B cell (primary cell): ENCODE measurements around the gene SESTD1. TPM values are rescaled to one million over a fixed set of nuclear protein-coding genes. Genes with fewer than 3 reads are reported as not detected.
A peak's percentile ranks its signal among the peaks of the same experiment; 100 is the strongest.

Experiments
- ATAC-seq: fragments of 200-7000 bp; cut with Tn5 transposase; one replicate; pipeline ENCODE4 v1.10.0; 2021; ENCODE audit warnings: low read depth, mild to moderate bottlenecking, moderate number of reproducible peaks, moderate library complexity
- CTCF ChIA-PET: fragments of 350-600 bp; sonication (Branson Sonifier 250); formaldehyde crosslinking; loops from one replicate; lab custom pipeline; 2021; ENCODE audit warnings: antibody characterized with exemption, inconsistent platforms; lab: Charles Lee
- POLR2A ChIA-PET: fragments of 350-600 bp; sonication (Branson Sonifier 250); formaldehyde crosslinking; loops from one replicate; lab custom pipeline; 2021; ENCODE audit warnings: antibody characterized with exemption; lab: Charles Lee
- DNase-seq: peaks from one replicate; pipeline ENCODE4 v3.0.0; 2013
- H2AFZ ChIP-seq: 2 replicates; pipeline ENCODE4 v1.6.1; 2012; ENCODE audit warnings: mild to moderate bottlenecking, low read depth, low read length; ENCODE audit not compliant: insufficient read depth, poor library complexity, severe bottlenecking
- H3K27ac ChIP-seq, 2 donors: 1 replicate in 1 of 2; 2 replicates in 1 of 2; pipeline ENCODE4 v1.5.1; 2012 to 2013; ENCODE audit warnings: low read length in 2 of 2, mild to moderate bottlenecking in 2 of 2, moderate library complexity in 1 of 2
- H3K27me3 ChIP-seq, 4 experiments: fragments of 200-600 bp in 1 of 4; sonication (generic) in 1 of 4; replicated peaks in 1 of 4; 1 replicate in 2 of 4; 2 replicates in 2 of 4; pipeline versions ENCODE4 v1.6.1 to v1.7.0; 2013 to 2016; ENCODE audit warnings: low read length in 3 of 4, mild to moderate bottlenecking in 2 of 4, mixed read lengths in 1 of 4, moderate library complexity in 1 of 4; ENCODE audit not compliant: insufficient read depth in 4 of 4, control insufficient read depth in 3 of 4; ENCODE audit errors: control extremely low read depth in 1 of 4
- H3K36me3 ChIP-seq, 2 experiments: replicated peaks in 1 of 2; 1 replicate in 1 of 2; 2 replicates in 1 of 2; pipeline versions ENCODE4 v1.6.1 to v1.7.1; 2013; ENCODE audit warnings: low read length in 1 of 2; ENCODE audit not compliant: insufficient read depth in 2 of 2, control insufficient read depth in 1 of 2; ENCODE audit errors: control extremely low read depth in 1 of 2, extremely low read depth in 1 of 2
- H3K4me1 ChIP-seq, 2 donors: fragments of 200-600 bp in 1 of 2; sonication (generic) in 1 of 2; 1 replicate in 1 of 2; 2 replicates in 1 of 2; pipeline versions ENCODE4 v1.5.1 to v1.6.1; 2013 to 2017; ENCODE audit warnings: low read length in 2 of 2; ENCODE audit not compliant: control insufficient read depth in 2 of 2, insufficient read depth in 2 of 2
- H3K4me2 ChIP-seq: replicated peaks from 2 replicates; pipeline ENCODE3; 2012; ENCODE audit warnings: mild to moderate bottlenecking, low read depth, low read length; ENCODE audit not compliant: poor library complexity, severe bottlenecking
- H3K4me3 ChIP-seq, 5 experiments: fragments of 200-600 bp in 1 of 5; sonication (generic) in 1 of 5; 1 replicate in 3 of 5; 2 replicates in 2 of 5; pipeline versions ENCODE4 v1.5.1 to v1.7.0; 2011 to 2016; ENCODE audit warnings: low read length in 4 of 5, mild to moderate bottlenecking in 4 of 5, low read depth in 2 of 5, control low read depth in 1 of 5, moderate library complexity in 1 of 5; ENCODE audit not compliant: insufficient read depth in 1 of 5; ENCODE audit errors: control extremely low read depth in 1 of 5, extremely low read depth in 1 of 5
- H3K79me2 ChIP-seq: fragments of 200-600 bp; sonication (generic); one replicate; pipeline ENCODE4 v1.6.0; 2016; ENCODE audit warnings: low read length; ENCODE audit not compliant: control insufficient read depth, insufficient read depth
- H3K9ac ChIP-seq: fragments of 200-600 bp; sonication (generic); 2 replicates; pipeline ENCODE4 v1.6.1; 2017; ENCODE audit warnings: mild to moderate bottlenecking, low read length, moderate library complexity
- H3K9me3 ChIP-seq, 3 donors: one replicate each; pipeline versions ENCODE4 v1.6.1 to v1.7.1; 2013; ENCODE audit warnings: low read length in 2 of 3; ENCODE audit not compliant: control insufficient read depth in 2 of 3, insufficient read depth in 1 of 3; ENCODE audit errors: control extremely low read depth in 1 of 3
- H4K20me1 ChIP-seq: 2 replicates; pipeline ENCODE4 v1.6.0; 2012; ENCODE audit warnings: mild to moderate bottlenecking, low read length; ENCODE audit not compliant: insufficient read depth, control insufficient read depth, poor library complexity, severe bottlenecking
- H3K27ac Mint-ChIP-seq: one replicate; pipeline ENCODE4 v1.8.0; 2021; ENCODE audit warnings: mixed read lengths
- H3K27me3 Mint-ChIP-seq: one replicate; pipeline ENCODE4 v1.8.0; 2021; ENCODE audit warnings: mixed read lengths
- H3K4me1 Mint-ChIP-seq: one replicate; pipeline ENCODE4 v1.8.0; 2021; ENCODE audit warnings: mixed read lengths
- H3K4me3 Mint-ChIP-seq: one replicate; pipeline ENCODE4 v1.8.0; 2021; ENCODE audit warnings: mixed read lengths
- H3K9me3 Mint-ChIP-seq: one replicate; pipeline ENCODE4 v1.8.0; 2022; ENCODE audit warnings: mixed read lengths; ENCODE audit not compliant: insufficient read depth
- EZH2 ChIP-seq: IDR thresholded peaks from 2 replicates; pipeline ENCODE4 v1.6.1; 2012; ENCODE audit warnings: borderline replicate concordance, low read depth, mild to moderate bottlenecking, moderate library complexity, low read length; ENCODE audit not compliant: insufficient read depth, poor library complexity, severe bottlenecking
- WGBS: methylation state at CpG from one replicate; pipeline ENCODE4 v1.1.5; 2013; ENCODE audit warnings: missing lambda C conversion rate; ENCODE audit not compliant: insufficient coverage; 5-methylcytosine and 5-hydroxymethylcytosine counted together
- intact Hi-C: fragments of 100-400 bp; cut with micrococcal nuclease; formaldehyde crosslinking; loops from one replicate; pipeline ENCODE4 v1.10.0; 2022
- polyA plus RNA-seq: library from polyadenylated mRNA; depleted of rRNA; stranded (reverse); fragments of >200 nt; gene quantifications from 2 replicates; pipeline ENCODE4 v1.2.3, GENCODE V29; 2012
- total RNA-seq, 2 donors: library from RNA; stranded (reverse); fragments of 120-200 nt in 1 of 2; gene quantifications; 1 replicate in 1 of 2; 2 replicates in 1 of 2; pipeline versions ENCODE4 v1.2.3 to v1.2.4, GENCODE V29; 2013 to 2022
- TF ChIP-seq, protein P1 (sequence below): fragments of 200-600 bp; IDR thresholded peaks from one replicate; pipeline ENCODE4 v1.8.0; 2022; ENCODE audit warnings: antibody characterized with exemption, mild to moderate bottlenecking

Gene SESTD1
- total and polyA plus RNA-seq, 2 donors (not counting 1 experiment from before 2014, with no cell fraction given): 52.0 to 66.1 TPM

DNA sequence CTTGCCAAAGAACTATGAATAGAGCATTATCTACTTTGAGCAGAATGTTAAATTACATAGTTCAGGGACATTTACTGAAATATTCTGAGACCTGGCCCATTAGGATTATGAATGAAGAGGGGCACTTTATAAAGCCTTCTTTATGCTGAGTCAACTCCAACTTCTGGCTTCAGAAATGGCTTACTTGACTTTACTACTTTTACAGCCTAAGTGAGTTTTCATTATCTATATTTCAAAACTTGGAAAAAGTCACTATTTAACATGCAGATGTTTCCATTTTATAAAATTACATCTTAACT is 37.7 kb downstream of the SESTD1 start:
- ATAC-seq (no peak), DNase-seq (peak; percentile 1)
- Mint-ChIP-seq H3K27ac (no peak overlapping the region), H3K27me3 (no peaks in the 10 kb centered on the region), H3K9me3 (no peaks in the 10 kb centered on the region), H3K4me3 (no peak overlapping the region), H3K4me1 (peaks cover 70% of the 10 kb centered on the region)
- Histone ChIP-seq H4K20me1 (peaks cover 60% of the 10 kb centered on the region), H3K27me3 (no peaks in the 10 kb centered on the region), H3K4me1 (peaks cover 7 to 30% of the 10 kb centered on the region in 2 donors), H2AFZ (no peak overlapping the region), H3K36me3 (peaks cover 0 to 8% of the 10 kb centered on the region in 2 experiments), H3K79me2 (peaks cover 90% of the 10 kb centered on the region), H3K4me2 (no peak overlapping the region), H3K4me3 (no peak overlapping the region), H3K9me3 (no peaks in the 10 kb centered on the region), H3K9ac (no peak overlapping the region), H3K27ac (no peak overlapping the region)
- ChIA-PET POLR2A (no interaction called here), CTCF (interaction anchor here (0.6 to 1.5 kb wide), 4 partner anchors 8 to 218 kb away, joined by 3 to 5 read pairs (median 4); no protein-coding TSS in a partner anchor)
- TF ChIP-seq EZH2: no peak
- TF ChIP-seq, protein P1, sequence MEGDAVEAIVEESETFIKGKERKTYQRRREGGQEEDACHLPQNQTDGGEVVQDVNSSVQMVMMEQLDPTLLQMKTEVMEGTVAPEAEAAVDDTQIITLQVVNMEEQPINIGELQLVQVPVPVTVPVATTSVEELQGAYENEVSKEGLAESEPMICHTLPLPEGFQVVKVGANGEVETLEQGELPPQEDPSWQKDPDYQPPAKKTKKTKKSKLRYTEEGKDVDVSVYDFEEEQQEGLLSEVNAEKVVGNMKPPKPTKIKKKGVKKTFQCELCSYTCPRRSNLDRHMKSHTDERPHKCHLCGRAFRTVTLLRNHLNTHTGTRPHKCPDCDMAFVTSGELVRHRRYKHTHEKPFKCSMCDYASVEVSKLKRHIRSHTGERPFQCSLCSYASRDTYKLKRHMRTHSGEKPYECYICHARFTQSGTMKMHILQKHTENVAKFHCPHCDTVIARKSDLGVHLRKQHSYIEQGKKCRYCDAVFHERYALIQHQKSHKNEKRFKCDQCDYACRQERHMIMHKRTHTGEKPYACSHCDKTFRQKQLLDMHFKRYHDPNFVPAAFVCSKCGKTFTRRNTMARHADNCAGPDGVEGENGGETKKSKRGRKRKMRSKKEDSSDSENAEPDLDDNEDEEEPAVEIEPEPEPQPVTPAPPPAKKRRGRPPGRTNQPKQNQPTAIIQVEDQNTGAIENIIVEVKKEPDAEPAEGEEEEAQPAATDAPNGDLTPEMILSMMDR: no peak
- intact Hi-C loops: no loop called here

DNA sequence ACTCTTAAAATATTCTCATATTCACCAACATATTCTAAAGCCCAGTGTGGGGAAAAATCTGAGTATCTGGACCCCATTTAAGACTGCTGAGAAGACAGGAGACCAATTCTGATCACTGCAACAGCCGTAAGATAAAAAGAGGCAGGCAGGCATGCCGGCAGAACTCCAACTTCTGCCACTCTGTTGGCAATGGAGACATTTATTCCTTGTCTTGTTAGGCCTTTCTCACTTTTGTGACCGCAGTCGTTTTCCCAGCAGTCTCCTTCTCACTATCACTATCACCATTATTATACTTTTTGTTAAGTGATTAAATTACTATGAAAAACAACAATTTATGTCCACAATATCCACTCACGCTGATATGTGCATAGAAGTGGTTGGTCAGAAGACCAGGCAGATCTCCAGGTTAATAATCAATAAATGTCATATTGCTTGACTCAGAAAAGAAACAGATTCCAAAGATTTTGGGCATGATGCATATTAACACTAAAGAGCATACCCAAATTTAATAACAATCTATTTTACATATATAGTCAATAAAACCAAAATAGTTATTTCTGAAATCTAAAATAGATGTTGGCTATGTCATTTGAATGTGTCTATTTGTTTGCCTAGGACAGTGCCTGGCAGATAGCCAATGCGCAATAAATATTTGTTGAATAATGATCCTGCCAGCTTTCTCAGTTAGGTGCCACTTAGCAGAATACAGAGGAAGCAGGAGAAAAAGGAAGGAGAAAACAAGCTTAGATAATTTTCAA is 38.2 kb downstream of the SESTD1 start:
- Mint-ChIP-seq H3K4me3 (no peak overlapping the region), H3K9me3 (no peaks in the 10 kb centered on the region), H3K4me1 (peaks cover 69% of the 10 kb centered on the region), H3K27ac (no peak overlapping the region), H3K27me3 (no peaks in the 10 kb centered on the region)
- peaks cover 0 to 4% (median 0%) of the 10 kb centered on the region in 3 donors for H3K9me3 ChIP-seq
- 100% methylated on average over 3 of the region's 6 CpGs for WGBS
- H3K4me3 ChIP-seq: no peak overlapping the region
- H4K20me1 ChIP-seq: peaks cover 65% of the 10 kb centered on the region
- H3K4me1 ChIP-seq: peaks cover 7 to 30% of the 10 kb centered on the region in 2 donors
- TF ChIP-seq EZH2: no peak
- TF ChIP-seq, protein P1: no peak
- H3K27me3 ChIP-seq: no peaks in the 10 kb centered on the region
- CTCF ChIA-PET: interaction anchor here (1.5 kb wide), 1 partner anchor 214 kb away, joined by 5 read pairs; no protein-coding TSS in a partner anchor
- intact Hi-C loops: no loop called here
- no peak overlapping the region for H2AFZ ChIP-seq
- DNase-seq: peak; percentile 0
- no peak overlapping the region for H3K27ac ChIP-seq
- ATAC-seq: no peak
- H3K9ac ChIP-seq: no peak overlapping the region
- peaks cover 0 to 8% of the 10 kb centered on the region in 2 experiments for H3K36me3 ChIP-seq
- peaks cover 91% of the 10 kb centered on the region for H3K79me2 ChIP-seq
- POLR2A ChIA-PET: no interaction called here
- no peak overlapping the region for H3K4me2 ChIP-seq
